ENCODE results near the gene PRDM16.
"Not testable (repeated sequence)": the region's sequence is repeated elsewhere in the genome, so short reads cannot be mapped to it uniquely, and the experiment has no call there.

PRDM16 gene

DNA sequence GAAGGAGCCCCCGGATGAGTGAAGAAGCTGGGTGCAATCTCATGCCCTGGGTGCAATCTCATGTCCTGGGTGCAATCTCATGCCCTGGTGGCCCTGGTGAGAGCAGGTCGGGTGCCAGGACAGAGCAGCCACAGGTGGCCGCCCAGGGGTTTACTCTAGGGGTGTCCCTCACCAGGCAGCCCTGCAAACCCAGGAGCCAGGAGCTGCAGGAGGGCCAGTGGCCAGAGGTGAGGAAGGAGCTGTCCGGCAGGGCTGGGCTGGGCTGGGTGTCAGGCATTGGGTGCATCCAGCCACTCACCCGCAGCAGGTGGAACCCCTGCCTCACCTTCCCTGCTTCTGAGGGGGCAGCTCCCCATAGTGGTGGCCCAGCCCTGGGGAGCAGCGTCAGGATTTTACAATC is 79.2 kb downstream of the PRDM16 start:
- no peak for DNase-seq

DNA sequence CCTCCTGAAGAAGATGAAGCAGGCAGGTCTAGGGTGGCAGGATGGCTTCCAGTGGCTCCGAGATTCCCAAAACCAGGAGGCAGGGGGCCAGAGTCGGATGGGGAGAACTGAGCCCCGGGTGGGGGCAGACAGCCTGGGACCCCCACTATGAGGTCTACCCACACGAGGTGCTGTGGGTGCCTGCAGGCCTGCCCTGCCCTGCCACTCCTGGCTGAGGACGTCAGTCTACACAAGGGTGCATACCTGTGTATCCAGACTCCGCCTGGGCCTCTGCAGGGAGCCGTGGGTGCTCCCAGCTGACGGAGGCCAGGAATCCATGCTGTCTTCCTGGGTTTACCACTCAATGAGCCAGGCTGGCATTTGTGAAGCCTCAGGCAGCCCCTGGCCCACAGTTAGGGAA is 80.3 kb downstream of the PRDM16 start:
- no peak for DNase-seq

GRCh38 chr1:3151456-3151855 is 82.5 kb downstream of the PRDM16 start:
- DNase-seq, result no peak

GRCh38 chr1:3152143-3152542 is 83.1 kb downstream of the PRDM16 start:
- no peak for DNase-seq

GRCh38 chr1:3153197-3153596 is 84.2 kb downstream of the PRDM16 start:
- no peak for DNase-seq

GRCh38 chr1:3153902-3154795 is 85.1 kb downstream of the PRDM16 start:
- no peak for DNase-seq

GRCh38 chr1:3155056-3155925 is 86.3 kb downstream of the PRDM16 start:
- DNase-seq, result no peak

GRCh38 chr1:3155926-3156220 is 86.9 kb downstream of the PRDM16 start:
- no peak for DNase-seq

GRCh38 chr1:3156936-3157335 is 87.9 kb downstream of the PRDM16 start:
- DNase-seq, result no peak

DNA sequence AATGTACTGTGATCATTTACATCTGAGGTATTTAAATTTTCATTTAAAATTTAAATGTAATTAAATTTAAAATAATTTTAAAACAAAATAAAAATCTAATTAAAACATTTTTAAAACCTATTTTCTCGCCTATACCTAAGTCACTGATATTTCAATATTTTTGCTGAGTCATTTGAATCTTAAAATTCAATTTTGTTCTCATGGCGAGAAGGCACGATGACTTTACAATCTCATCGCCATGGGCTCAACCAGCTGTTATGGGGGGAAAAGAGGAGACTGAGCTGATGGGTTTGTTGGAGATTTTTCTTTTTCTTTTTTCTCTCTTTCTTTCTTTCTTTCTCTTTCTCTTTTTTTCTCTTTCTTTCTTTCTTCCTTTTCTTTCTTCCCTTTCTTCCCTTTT is 89.3 kb downstream of the PRDM16 start:
- DNase-seq, result no peak

DNA sequence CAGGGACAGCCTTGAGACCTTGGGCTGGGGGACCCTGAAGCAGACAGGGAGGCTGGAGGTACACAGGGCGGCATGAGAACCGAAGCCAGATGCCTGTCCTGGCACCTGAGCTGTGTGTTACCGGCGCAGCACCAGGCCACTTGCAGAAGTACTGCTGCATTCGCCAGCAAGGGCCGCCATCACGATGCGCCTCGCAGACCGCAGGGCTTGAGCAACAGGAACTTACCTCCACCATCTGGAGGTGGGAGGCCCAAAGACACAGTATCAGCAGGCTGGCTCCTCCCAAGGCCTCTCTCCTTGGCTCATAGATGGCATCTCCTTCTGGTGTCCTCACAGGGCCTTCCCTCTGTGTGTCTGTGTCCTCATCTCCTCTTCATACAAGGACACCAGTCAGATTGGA is 90.1 kb downstream of the PRDM16 start:
- DNase-seq, result no peak

DNA sequence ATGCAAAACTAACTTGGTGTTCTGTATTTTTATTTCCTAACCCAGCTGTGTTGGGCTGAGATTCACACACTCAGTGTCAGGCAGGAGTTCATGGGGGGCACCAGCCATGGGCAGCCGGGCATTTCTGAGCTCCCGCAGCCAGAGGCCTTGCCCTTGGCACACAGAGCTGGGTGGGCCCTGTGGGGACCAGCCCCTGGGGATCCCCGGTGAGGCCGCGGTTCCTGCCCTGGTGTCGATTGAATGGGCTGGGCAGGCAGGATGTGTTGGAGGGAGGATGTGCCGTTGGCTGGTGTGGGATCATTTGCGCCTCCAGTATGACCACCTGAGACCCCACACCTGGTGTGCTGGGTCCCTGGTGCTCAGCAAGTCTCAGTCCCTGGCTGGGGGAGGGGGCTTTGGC is 91.0 kb downstream of the PRDM16 start:
- no peak for DNase-seq

DNA sequence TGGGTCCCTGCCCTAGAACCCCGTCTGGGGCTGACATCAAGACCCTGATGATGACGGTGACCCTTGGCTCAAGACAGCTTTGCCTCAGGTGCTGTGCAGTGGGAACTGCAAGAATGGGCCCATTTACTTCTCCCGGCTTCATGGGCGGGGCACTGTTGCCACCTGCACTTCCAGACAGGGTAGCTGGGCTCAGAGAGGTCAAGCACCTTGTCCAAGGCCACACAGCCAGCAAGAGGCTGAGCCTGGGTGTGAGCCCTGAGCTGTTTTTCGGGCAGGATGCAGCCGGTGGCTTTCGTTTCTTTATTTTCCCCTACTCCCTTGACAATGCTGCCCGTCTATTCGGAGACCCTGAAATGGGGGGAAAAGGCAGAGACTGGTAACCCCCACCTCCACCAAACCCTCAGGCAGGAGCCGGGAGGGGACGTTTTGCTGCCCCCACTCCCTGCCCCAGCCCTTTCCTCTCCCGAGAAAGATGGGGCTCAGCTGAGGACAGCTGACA is 91.7 kb downstream of the PRDM16 start:
- no peak for DNase-seq

GRCh38 chr1:3161176-3161840 is 92.3 kb downstream of the PRDM16 start:
- no peak for DNase-seq

DNA sequence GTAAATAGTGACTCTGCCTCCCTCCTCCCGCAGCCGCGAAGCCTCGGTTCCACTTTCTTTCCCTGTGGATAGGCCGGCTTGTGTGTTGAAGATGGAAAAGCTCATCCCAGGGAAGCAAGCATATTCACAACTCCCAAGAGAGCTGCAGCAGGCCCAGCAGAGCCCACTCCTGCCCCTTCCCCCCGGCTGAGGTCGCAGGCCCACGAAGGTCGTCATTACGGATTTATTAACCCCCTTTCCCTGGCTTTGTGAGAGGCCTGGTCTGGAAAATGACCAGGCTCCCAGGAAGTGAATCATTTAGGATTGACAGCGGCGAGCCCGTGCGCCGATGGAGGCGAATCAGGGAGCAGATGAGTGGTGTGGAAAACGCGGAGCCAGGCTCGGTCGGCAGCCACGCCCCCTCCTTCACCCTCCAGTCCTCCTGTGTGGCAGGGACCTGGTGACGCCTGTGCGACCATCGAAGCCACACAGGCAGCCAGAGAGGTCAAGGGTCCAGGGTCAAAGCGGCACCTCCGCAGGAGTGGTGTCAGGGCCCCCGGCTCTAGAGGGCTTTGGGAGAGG is 93.4 kb downstream of the PRDM16 start:
- no peak for DNase-seq

DNA sequence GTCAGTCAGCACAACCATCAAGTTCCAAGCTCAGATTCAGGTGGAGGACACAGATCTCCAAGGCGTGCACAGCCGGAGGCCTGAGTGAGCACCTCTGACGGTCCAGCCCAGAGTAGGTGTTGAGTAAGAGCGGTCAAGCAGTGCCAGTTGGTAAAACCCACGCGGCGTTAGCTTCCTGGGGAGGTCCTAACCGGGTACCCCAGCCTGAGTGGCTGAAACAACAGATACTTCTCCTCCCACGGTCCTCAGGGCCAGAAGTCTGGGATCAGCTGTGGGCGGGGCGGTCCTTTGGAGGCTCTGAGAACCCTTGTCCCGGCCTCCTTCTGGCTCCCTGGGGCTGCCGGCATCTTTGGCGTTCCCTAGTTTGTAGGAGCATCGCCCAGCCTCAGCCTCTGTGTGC is 94.4 kb downstream of the PRDM16 start:
- DNase-seq, result no peak

DNA sequence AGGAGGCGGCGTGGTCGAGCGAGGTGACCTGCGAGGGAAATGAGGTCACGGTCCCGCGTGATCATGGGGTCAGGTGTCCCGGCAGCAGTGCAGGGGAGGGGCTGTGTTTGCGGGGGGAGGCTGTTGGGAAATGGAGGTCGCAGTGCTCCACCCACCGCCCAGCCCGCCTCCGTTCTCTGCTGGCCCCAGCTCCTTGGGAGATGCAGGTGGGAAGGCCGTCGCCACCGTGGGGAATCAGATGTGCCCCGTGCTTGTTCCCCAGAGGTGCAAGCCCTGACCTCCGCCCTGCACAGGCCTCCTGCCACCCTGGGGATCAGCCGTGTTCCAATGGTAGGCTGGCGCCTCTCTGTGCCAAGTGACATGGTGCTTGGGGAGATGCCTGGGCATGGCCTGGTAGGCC is 95.7 kb downstream of the PRDM16 start:
- DNase-seq, result no peak

GRCh38 chr1:3165189-3165588 is 96.2 kb downstream of the PRDM16 start:
- not testable (repeated sequence) for DNase-seq

- no peak for DNase-seq
Measured at GRCh38 chr1:3166206-3166918, 97.4 kb downstream of the PRDM16 start.

DNA sequence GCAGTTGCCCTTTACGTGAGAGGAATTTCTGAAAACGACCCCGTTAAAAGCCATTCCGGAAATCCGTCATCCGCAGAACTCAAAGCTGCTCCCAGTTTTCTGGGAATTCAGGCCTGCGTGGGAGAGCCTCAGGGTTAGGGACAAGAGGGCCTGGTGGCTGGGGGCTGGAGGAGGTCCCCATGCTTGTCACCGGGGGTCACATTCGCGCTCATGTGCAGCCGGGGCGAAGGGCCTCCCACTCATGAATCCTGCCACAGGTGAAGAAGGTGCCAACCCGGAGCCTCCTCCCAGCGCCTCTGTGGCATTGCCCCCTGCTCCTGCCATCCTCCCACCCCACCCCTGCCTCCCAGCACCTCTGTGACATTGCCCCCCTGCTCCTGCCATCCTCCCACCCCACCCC is 98.3 kb downstream of the PRDM16 start:
- DNase-seq, result no peak

GRCh38 chr1:3168678-3169077 is 99.7 kb downstream of the PRDM16 start:
- no peak for DNase-seq

DNA sequence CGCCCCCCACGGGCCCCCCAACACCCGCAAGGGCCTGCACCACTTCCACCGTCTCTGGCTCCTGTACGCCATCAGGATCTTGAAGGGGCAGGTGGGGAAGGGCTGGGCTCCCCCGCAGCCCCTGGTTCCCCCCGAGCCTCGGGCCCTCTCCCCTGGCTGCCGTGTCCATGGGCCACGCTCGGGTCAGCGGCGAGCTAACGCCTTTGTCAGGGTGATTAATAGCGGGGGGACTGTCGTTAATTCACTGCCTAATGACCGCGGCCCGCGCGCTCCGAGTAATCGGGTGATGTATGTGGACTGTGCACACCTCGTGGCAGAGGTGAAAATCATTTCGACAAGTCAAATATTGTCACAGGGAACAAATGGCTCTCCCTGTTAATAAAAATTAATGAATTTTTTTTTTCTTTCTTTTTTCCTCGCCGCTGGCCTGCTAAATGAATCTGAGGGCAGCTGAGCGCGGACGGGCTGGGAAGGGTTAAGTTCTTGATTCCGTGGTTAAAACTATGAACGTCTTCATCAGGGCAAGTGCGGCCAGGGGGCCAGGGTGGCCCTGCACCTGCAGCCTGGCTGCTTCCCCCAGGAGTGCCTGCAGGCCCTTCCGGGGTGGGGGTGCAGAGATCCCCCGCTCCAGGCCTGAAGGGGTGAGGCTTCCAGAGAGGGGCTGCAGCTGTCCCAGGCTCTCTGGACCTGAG is 100.8 kb downstream of the PRDM16 start:
- no peak for DNase-seq
